ENCODE results near the gene HRC. TPM values are rescaled to one million over a fixed set of nuclear protein-coding genes. Genes with fewer than 3 reads are reported as not detected.
"Not testable (repeated sequence)": the region's sequence is repeated elsewhere in the genome, so short reads cannot be mapped to it uniquely, and the experiment has no call there.

Gene HRC
- total RNA-seq, 2 donors from 2014 or later: 0.57 to 3.9 TPM

DNA sequence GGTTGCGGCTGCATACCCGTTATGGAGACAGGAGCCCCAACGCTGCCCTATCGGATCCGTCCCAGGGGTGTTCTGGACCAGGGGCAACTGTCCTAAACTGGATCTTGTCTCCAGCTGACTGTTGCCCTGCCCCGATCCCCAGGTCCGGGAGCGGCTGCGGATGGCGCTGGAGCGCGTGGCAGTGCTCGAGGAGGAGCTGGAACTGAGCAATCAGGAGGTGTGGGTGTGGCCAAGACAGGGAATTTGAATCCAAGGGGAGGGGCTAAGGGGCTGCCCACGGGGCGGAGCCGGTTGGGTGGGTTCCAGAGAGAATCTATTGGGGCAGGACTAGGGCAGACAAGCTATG lies 26.0 kb downstream of the HRC start:
- WGBS, 2 experiments (ENCODE audit: insufficient coverage in 1 of 2, insufficient read length in 1 of 2): 70 to 77% methylated on average over 8 to 16 of the region's 16 CpGs
- Mint-ChIP-seq H3K4me1 (peaks cover 5% of the 10 kb centered on the region), H3K27ac (no peak overlapping the region), H3K4me3 (no peak overlapping the region), H3K9me3 (no peaks in the 10 kb centered on the region), H3K27me3 (ENCODE audit: insufficient read depth) (peaks cover 46% of the 10 kb centered on the region), H3K36me3 (ENCODE audit: low read depth) (no peaks in the 10 kb centered on the region)
- no peak for TF ChIP-seq CTCF (conservative IDR thresholded peaks at IDR 0.05)
- H3K4me3 ChIP-seq (ENCODE audit: low read length): no peak overlapping the region
- no peak overlapping the region for H3K9ac ChIP-seq (ENCODE audit: extremely low read depth, low read length, poor library complexity, severe bottlenecking)
- no peaks in the 10 kb centered on the region for H3K36me3 ChIP-seq (ENCODE audit: control insufficient read depth, insufficient read depth, low read length)
- H3K9me3 ChIP-seq (ENCODE audit: control insufficient read depth, low read length): no peaks in the 10 kb centered on the region
- no peak overlapping the region for H3K27ac ChIP-seq (ENCODE audit: low read depth, low read length)
- no peaks in the 10 kb centered on the region for H3K27me3 ChIP-seq (ENCODE audit: control insufficient read depth, insufficient read depth, low read length, poor library complexity, severe bottlenecking)
- no peaks in the 10 kb centered on the region for H3K4me1 ChIP-seq (ENCODE audit: control insufficient read depth, insufficient read depth, low read length)
- DNase-seq: peak; percentile 83

- no peak overlapping the region for H3K27ac ChIP-seq (ENCODE audit: low read depth, low read length)
- H3K27me3 Mint-ChIP-seq (ENCODE audit: insufficient read depth): peaks cover 45% of the 10 kb centered on the region
- H3K4me1 Mint-ChIP-seq: peaks cover 5% of the 10 kb centered on the region
- H3K9me3 Mint-ChIP-seq: no peaks in the 10 kb centered on the region
- no peak overlapping the region for H3K27ac Mint-ChIP-seq
- H3K9me3 ChIP-seq (ENCODE audit: control insufficient read depth, low read length): no peaks in the 10 kb centered on the region
- H3K27me3 ChIP-seq (ENCODE audit: control insufficient read depth, insufficient read depth, low read length, poor library complexity, severe bottlenecking): no peaks in the 10 kb centered on the region
- H3K36me3 Mint-ChIP-seq (ENCODE audit: low read depth): no peaks in the 10 kb centered on the region
- H3K4me3 ChIP-seq (ENCODE audit: low read length): peak overlapping the region; percentile 83
- TF ChIP-seq CTCF (conservative IDR thresholded peaks at IDR 0.05): no peak
- H3K4me3 Mint-ChIP-seq: peak overlapping the region; percentile 44
- no peaks in the 10 kb centered on the region for H3K4me1 ChIP-seq (ENCODE audit: control insufficient read depth, insufficient read depth, low read length)
- no peak overlapping the region for H3K9ac ChIP-seq (ENCODE audit: extremely low read depth, low read length, poor library complexity, severe bottlenecking)
- WGBS, 2 experiments (ENCODE audit: insufficient coverage in 1 of 2, insufficient read length in 1 of 2): 70 to 79% methylated on average over 8 to 15 of the region's 15 CpGs
- no peaks in the 10 kb centered on the region for H3K36me3 ChIP-seq (ENCODE audit: control insufficient read depth, insufficient read depth, low read length)
- DNase-seq: no peak
Measured at GRCh38 chr19:49128545-49129237, 26.5 kb downstream of the HRC start.

DNA sequence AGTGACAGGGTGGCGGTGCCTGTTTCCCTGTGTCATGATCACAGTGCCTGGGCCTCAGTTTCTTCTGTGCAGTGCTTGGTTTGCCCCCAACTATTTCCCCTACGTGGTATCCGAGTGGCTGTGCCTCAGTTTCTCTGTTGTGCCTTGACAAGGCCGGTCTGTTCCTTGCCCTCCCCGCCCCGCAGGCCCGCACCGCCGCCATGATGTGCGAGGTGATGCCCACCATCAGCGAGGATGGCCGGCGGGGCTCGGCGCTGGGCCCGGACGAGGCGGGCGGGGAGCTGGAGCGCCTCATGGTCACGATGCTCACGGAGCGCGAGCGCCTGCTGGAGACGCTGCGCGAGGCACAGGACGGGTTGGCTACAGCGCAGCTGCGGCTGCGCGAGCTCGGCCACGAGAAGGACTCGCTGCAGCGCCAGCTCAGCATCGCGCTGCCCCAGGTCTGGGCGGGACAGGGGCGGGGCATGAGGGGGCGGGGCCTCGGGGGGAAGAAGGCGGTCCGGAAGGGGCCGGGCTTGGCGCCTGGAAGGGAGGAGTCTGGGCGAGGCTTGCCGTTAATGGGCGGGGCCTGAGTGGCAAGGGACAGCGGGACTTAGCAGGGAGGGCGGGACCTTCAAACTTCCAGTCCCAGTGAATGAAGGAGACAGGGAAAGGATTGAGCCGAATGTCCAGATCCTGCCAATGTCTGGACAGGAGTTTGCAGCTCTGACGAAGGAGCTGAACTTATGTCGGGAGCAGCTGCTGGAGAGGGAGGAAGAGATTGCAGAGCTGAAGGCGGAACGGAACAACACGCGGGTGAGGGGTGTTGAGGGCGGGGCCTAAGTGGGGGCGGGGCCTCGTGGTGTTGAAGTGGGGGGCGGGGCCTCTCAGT lies 27.3 kb downstream of the HRC start:
- Histone ChIP-seq H3K9ac (ENCODE audit: extremely low read depth, low read length, poor library complexity, severe bottlenecking) (no peak overlapping the region), H3K27ac (ENCODE audit: low read depth, low read length) (no peak overlapping the region), H3K4me1 (ENCODE audit: control insufficient read depth, insufficient read depth, low read length) (no peaks in the 10 kb centered on the region), H3K36me3 (ENCODE audit: control insufficient read depth, insufficient read depth, low read length) (no peaks in the 10 kb centered on the region), H3K27me3 (ENCODE audit: control insufficient read depth, insufficient read depth, low read length, poor library complexity, severe bottlenecking) (no peaks in the 10 kb centered on the region), H3K4me3 (ENCODE audit: low read length) (peak overlapping the region; percentile 83), H3K9me3 (ENCODE audit: control insufficient read depth, low read length) (no peaks in the 10 kb centered on the region)
- peak overlapping the region; percentile 44 for H3K4me3 Mint-ChIP-seq
- TF ChIP-seq CTCF (conservative IDR thresholded peaks at IDR 0.05): peak; percentile 34
- DNase-seq: peak; percentile 99
- H3K27ac Mint-ChIP-seq: peak overlapping the region; percentile 75
- no peaks in the 10 kb centered on the region for H3K36me3 Mint-ChIP-seq (ENCODE audit: low read depth)
- no peaks in the 10 kb centered on the region for H3K9me3 Mint-ChIP-seq
- 5 to 11% methylated on average over 18 to 62 of the region's 63 CpGs for WGBS, 2 experiments (ENCODE audit: insufficient coverage in 1 of 2, insufficient read length in 1 of 2)
- H3K4me1 Mint-ChIP-seq: peaks cover 5% of the 10 kb centered on the region
- H3K27me3 Mint-ChIP-seq (ENCODE audit: insufficient read depth): peaks cover 51% of the 10 kb centered on the region

GRCh38 chr19:49127225-49127624 lies 28.0 kb downstream of the HRC start:
- not testable (repeated sequence) for H3K27ac Mint-ChIP-seq; H3K36me3 Mint-ChIP-seq (ENCODE audit: low read depth); H3K9me3 ChIP-seq (ENCODE audit: control insufficient read depth, low read length); H3K4me1 ChIP-seq (ENCODE audit: control insufficient read depth, insufficient read depth, low read length); H3K4me1 Mint-ChIP-seq; H3K27me3 ChIP-seq (ENCODE audit: control insufficient read depth, insufficient read depth, low read length, poor library complexity, severe bottlenecking); H3K9me3 Mint-ChIP-seq; DNase-seq; H3K27ac ChIP-seq (ENCODE audit: low read depth, low read length); H3K4me3 Mint-ChIP-seq; H3K9ac ChIP-seq (ENCODE audit: extremely low read depth, low read length, poor library complexity, severe bottlenecking); H3K36me3 ChIP-seq (ENCODE audit: control insufficient read depth, insufficient read depth, low read length)
- H3K27me3 Mint-ChIP-seq (ENCODE audit: insufficient read depth): peaks cover 57% of the 10 kb centered on the region
- 97 to 98% methylated on average over 7 to 12 of the region's 12 CpGs for WGBS, 2 experiments (ENCODE audit: insufficient coverage in 1 of 2, insufficient read length in 1 of 2)
- peak overlapping the region; percentile 72 for H3K4me3 ChIP-seq (ENCODE audit: low read length)
